ENCODE measurements around the gene GAP43. TPM values are rescaled to one million over a fixed set of nuclear protein-coding genes. Genes with fewer than 3 reads are reported as not detected.

Gene GAP43
- total RNA-seq, 1 donor from 2014 or later, result not detected

GRCh38 chr3:115634052-115634451, 10.7 kb downstream of the GAP43 start:
- intact Hi-C loops (cut with micrococcal nuclease), result no loop called here
- TF ChIP-seq, protein P1, sequence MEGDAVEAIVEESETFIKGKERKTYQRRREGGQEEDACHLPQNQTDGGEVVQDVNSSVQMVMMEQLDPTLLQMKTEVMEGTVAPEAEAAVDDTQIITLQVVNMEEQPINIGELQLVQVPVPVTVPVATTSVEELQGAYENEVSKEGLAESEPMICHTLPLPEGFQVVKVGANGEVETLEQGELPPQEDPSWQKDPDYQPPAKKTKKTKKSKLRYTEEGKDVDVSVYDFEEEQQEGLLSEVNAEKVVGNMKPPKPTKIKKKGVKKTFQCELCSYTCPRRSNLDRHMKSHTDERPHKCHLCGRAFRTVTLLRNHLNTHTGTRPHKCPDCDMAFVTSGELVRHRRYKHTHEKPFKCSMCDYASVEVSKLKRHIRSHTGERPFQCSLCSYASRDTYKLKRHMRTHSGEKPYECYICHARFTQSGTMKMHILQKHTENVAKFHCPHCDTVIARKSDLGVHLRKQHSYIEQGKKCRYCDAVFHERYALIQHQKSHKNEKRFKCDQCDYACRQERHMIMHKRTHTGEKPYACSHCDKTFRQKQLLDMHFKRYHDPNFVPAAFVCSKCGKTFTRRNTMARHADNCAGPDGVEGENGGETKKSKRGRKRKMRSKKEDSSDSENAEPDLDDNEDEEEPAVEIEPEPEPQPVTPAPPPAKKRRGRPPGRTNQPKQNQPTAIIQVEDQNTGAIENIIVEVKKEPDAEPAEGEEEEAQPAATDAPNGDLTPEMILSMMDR (IDR thresholded peaks at IDR 0.05), result no peak
- DNase-seq (no peak), ATAC-seq (ENCODE audit: low read depth) (no peak)
- ChIA-PET POLR2A (no interaction called here), CTCF (no interaction called here)
- Mint-ChIP-seq H3K27me3 (no peaks in the 10 kb centered on the region), H3K9me3 (no peaks in the 10 kb centered on the region), H3K36me3 (ENCODE audit: low read depth) (no peaks in the 10 kb centered on the region), H3K4me3 (no peak overlapping the region), H3K4me1 (no peaks in the 10 kb centered on the region), H3K27ac (no peak overlapping the region)

GRCh38 chr3:115635406-115635805, 12.1 kb downstream of the GAP43 start:
- TF ChIP-seq, protein P1 (IDR thresholded peaks at IDR 0.05), result no peak
- POLR2A ChIA-PET, result no interaction called here
- no peak overlapping the region for H3K4me3 Mint-ChIP-seq
- H3K27me3 Mint-ChIP-seq, result no peaks in the 10 kb centered on the region
- H3K9me3 Mint-ChIP-seq, result no peaks in the 10 kb centered on the region
- DNase-seq (no peak), ATAC-seq (ENCODE audit: low read depth) (no peak)
- intact Hi-C loops (cut with micrococcal nuclease), result no loop called here
- no peaks in the 10 kb centered on the region for H3K4me1 Mint-ChIP-seq
- CTCF ChIA-PET, result no interaction called here
- H3K36me3 Mint-ChIP-seq (ENCODE audit: low read depth), result no peaks in the 10 kb centered on the region
- no peak overlapping the region for H3K27ac Mint-ChIP-seq

- Mint-ChIP-seq H3K4me1 (no peaks in the 10 kb centered on the region), H3K4me3 (no peak overlapping the region), H3K9me3 (no peaks in the 10 kb centered on the region), H3K27me3 (no peaks in the 10 kb centered on the region), H3K27ac (no peak overlapping the region), H3K36me3 (ENCODE audit: low read depth) (no peaks in the 10 kb centered on the region)
- intact Hi-C loops (cut with micrococcal nuclease), result no loop called here
- ChIA-PET CTCF (no interaction called here), POLR2A (no interaction called here)
- no peak for ATAC-seq (ENCODE audit: low read depth)
- no peak for DNase-seq
- TF ChIP-seq, protein P1 (IDR thresholded peaks at IDR 0.05), result no peak
Observed at GRCh38 chr3:115638241-115638640, 14.9 kb downstream of the GAP43 start.

DNA sequence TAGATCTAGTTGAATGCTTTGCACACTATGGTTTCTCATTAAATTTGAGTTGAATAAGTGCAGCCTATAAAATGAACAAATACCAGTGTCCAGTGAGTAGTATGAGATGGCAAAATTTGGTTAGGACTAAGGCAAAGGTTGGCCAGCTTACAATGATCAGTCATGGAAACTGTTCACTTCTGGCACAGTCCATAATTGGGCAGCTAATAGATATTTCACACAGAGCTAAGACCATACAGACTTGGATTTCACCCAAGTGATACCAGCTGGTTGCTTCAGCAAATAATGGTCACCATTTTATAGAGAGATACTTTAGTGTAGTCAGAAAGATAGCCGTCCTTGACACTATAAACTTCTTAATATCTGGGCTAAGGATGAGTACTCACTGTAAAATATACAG, 15.7 kb downstream of the GAP43 start:
- TF ChIP-seq, protein P1 (IDR thresholded peaks at IDR 0.05), result no peak
- Mint-ChIP-seq H3K4me1 (no peaks in the 10 kb centered on the region), H3K9me3 (no peaks in the 10 kb centered on the region), H3K27ac (no peak overlapping the region), H3K4me3 (no peak overlapping the region), H3K27me3 (no peaks in the 10 kb centered on the region), H3K36me3 (ENCODE audit: low read depth) (no peaks in the 10 kb centered on the region)
- POLR2A ChIA-PET, result no interaction called here
- CTCF ChIA-PET, result no interaction called here
- no peak for DNase-seq
- no peak for ATAC-seq (ENCODE audit: low read depth)
- intact Hi-C loops (cut with micrococcal nuclease), result no loop called here

DNA sequence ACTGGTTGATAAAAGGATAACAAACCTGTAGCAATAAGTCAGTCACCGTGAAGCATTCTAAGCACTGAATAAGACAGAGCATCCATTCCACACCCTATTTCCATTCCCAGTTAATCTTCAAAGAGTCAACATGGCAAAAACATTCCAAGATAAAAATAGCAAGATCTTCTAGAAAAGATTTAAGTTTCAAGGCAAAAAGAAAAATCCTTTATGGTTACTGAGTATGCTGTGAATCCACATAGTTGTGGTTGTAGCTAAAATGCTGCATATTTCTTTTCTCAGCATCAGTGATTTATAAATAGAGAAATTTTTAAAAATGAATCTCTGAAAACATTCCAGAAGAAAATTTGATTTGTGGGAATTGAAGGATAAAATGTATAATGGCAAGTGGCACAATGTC, 21.1 kb downstream of the GAP43 start:
- Mint-ChIP-seq H3K4me1 (peaks cover under 1% of the 10 kb centered on the region), H3K9me3 (no peaks in the 10 kb centered on the region), H3K4me3 (no peak overlapping the region), H3K36me3 (ENCODE audit: low read depth) (no peaks in the 10 kb centered on the region), H3K27ac (no peak overlapping the region), H3K27me3 (no peaks in the 10 kb centered on the region)
- ChIA-PET POLR2A (no interaction called here), CTCF (no interaction called here)
- DNase-seq, result no peak
- intact Hi-C loops (cut with micrococcal nuclease), result no loop called here
- TF ChIP-seq, protein P1 (IDR thresholded peaks at IDR 0.05), result no peak
- ATAC-seq (ENCODE audit: low read depth), result no peak

Measured in activated B cell treated with CpG ODN at 0.5 μM for 24 hours (primary cell).